Ishikawa (cell line): ENCODE data around the gene EPS15.

Experiments used
- CEBPB ChIP-seq: IDR thresholded peaks from 2 replicates; pipeline ENCODE4 v1.6.1; 2012
- CREB1 ChIP-seq: IDR thresholded peaks from 2 replicates; pipeline ENCODE4 v1.6.1; 2012; ENCODE audit warnings: low read depth
- EGR1 ChIP-seq: IDR thresholded peaks from 2 replicates; pipeline ENCODE4 v1.6.1; 2012
- FOXM1 ChIP-seq: IDR thresholded peaks from 2 replicates; pipeline ENCODE4 v1.6.1; 2012; ENCODE audit warnings: low read depth, borderline replicate concordance
- NFIC ChIP-seq: IDR thresholded peaks from 2 replicates; pipeline ENCODE4 v1.6.1; 2012
- RAD21 ChIP-seq: IDR thresholded peaks from 2 replicates; pipeline ENCODE4 v1.6.1; 2012; ENCODE audit warnings: low read depth
- TAF1 ChIP-seq: IDR thresholded peaks from 2 replicates; pipeline ENCODE4 v1.6.1; 2012; ENCODE audit warnings: low read depth, mild to moderate bottlenecking
- TEAD4 ChIP-seq: IDR thresholded peaks from 2 replicates; pipeline ENCODE4 v1.6.1; 2012
- YY1 ChIP-seq: IDR thresholded peaks from 2 replicates; pipeline ENCODE4 v1.6.1; 2012; ENCODE audit warnings: low read depth
- TF ChIP-seq, protein P1 (sequence below): IDR thresholded peaks from 2 replicates; pipeline ENCODE4 v1.6.1; 2012; ENCODE audit warnings: low read depth, mild to moderate bottlenecking
- TF ChIP-seq, protein P2 (sequence below): IDR thresholded peaks from 2 replicates; pipeline ENCODE4 v1.6.1; 2012

DNA sequence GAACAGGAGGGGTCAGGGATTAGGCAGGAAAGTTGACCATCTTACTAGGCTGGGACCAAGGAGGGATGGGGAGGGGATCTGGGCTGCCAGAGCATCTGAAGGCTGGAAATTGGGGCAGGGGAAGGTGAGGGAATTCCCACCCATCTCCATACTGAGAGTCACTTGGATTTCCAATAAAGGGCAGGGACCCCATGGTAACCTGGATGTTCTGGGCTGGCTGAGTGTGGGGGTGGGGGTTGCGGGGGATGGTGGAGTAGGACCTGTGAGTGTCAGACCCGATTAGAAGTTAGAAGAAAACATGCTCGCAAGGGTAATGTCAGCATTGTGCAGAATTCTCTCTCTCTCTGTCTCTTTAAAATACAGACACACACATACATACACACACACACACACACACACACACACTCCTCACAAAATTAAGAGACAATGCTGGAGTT, 40.0 kb upstream of the EPS15 start:
- no peak for TF ChIP-seq YY1
- no peak for TF ChIP-seq CREB1
- TF ChIP-seq TAF1 = no peak
- TF ChIP-seq TEAD4 = no peak
- no peak for TF ChIP-seq FOXM1
- TF ChIP-seq, protein P1, sequence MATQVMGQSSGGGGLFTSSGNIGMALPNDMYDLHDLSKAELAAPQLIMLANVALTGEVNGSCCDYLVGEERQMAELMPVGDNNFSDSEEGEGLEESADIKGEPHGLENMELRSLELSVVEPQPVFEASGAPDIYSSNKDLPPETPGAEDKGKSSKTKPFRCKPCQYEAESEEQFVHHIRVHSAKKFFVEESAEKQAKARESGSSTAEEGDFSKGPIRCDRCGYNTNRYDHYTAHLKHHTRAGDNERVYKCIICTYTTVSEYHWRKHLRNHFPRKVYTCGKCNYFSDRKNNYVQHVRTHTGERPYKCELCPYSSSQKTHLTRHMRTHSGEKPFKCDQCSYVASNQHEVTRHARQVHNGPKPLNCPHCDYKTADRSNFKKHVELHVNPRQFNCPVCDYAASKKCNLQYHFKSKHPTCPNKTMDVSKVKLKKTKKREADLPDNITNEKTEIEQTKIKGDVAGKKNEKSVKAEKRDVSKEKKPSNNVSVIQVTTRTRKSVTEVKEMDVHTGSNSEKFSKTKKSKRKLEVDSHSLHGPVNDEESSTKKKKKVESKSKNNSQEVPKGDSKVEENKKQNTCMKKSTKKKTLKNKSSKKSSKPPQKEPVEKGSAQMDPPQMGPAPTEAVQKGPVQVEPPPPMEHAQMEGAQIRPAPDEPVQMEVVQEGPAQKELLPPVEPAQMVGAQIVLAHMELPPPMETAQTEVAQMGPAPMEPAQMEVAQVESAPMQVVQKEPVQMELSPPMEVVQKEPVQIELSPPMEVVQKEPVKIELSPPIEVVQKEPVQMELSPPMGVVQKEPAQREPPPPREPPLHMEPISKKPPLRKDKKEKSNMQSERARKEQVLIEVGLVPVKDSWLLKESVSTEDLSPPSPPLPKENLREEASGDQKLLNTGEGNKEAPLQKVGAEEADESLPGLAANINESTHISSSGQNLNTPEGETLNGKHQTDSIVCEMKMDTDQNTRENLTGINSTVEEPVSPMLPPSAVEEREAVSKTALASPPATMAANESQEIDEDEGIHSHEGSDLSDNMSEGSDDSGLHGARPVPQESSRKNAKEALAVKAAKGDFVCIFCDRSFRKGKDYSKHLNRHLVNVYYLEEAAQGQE = no peak
- TF ChIP-seq EGR1 = no peak
- TF ChIP-seq, protein P2, sequence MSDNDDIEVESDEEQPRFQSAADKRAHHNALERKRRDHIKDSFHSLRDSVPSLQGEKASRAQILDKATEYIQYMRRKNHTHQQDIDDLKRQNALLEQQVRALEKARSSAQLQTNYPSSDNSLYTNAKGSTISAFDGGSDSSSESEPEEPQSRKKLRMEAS = no peak
- TF ChIP-seq RAD21 = no peak
- no peak for TF ChIP-seq CEBPB
- TF ChIP-seq NFIC = no peak
